Stimulated activated CD4-positive, alpha-beta T cell treated with anti-CD3 and anti-CD28 coated beads, Interleukin-15, amount 100 ng/mL, for 1 hour (primary cell): Measurements from ENCODE around the gene IFNK.

Source experiments
- DNase-seq, 2 donors: peaks; one replicate each; pipeline ENCODE4 v3.0.0-alpha.2; 2020; ENCODE audit warnings: low read depth in 1 of 2, low spot score in 1 of 2

Gene IFNK

DNA sequence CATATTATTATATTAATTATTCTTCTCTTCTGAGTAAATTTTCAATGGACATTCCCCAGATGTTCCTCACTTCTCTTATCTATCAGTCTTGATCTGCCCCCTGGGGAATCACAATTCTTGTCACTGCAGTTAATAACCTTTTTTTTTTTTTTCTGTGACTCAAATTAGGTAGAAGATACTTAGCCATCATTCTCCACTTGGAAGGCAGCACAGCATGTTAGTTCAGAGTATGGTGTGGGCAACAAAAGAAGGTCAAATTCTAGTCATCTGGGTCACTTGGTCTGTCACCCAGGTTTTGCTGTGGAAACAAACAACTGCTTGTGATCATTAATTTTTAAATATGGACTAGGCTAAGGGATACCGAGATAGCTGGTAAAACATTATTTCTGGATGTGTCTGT is 13.7 kb downstream of the IFNK start:
- no peak for DNase-seq

DNA sequence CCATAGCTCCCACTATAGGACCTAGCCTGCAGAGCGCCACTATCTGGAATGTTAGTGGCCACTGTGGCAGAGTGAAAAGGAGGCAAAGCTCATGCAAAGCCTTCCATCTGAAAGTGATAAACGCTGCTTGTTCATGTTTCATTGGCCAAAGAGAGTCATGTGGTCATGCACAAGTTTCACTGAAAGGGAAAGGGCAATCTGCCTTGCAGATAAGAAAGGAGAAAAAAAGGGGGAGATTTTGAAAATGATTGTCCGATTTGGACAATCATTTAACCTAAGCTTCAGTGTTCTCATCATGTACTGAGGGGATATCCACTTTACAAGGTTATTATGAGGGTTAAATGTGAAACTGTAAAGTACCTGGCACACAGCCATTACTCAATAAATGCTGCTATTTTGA is 14.6 kb downstream of the IFNK start:
- DNase-seq: no peak

DNA sequence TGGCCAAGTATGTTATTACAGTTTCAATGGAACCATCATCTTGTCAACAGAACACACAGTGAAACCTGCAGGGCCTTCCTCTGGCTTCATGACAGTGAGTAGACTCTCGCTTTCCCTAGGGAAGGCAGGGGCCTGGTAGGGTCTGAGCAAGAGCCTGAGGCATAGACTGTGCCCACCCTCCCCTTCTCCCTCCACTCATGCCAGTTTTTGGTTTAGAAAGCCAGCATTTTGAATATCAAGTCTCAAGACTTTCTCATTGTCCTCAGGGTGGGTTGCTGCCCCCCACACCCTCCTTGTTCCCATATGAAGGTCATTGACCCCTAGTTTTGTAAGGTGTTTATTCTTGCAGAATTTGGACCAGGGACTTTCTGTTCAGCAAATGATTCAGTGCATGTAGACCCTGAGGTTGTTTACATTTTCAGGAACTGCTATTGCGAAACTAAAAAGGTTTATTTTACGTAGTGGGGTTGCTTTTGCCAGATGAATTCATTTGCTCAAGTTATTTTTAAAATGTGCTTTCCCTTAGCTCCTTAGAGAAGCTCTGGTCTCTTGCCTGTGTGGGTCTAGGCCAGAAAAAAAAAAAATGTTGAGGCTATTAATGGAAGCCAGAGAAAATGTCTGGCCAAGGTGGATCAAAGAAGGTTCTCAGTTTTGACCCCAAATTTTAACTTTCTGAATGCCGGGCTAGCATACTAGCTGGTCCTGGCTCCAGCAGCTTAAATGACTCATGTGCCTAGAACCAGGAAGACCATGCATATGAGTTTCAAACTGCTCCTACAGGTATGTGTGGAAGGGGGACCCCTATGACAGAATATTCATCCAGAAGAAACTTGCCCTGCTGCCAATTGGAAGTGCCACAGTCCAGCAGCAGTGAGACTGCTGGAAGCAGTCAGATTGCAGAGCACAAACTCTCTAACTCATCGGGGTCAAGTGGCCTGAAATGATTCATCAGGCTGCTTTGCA is 15.7 kb downstream of the IFNK start:
- no peak for DNase-seq

DNA sequence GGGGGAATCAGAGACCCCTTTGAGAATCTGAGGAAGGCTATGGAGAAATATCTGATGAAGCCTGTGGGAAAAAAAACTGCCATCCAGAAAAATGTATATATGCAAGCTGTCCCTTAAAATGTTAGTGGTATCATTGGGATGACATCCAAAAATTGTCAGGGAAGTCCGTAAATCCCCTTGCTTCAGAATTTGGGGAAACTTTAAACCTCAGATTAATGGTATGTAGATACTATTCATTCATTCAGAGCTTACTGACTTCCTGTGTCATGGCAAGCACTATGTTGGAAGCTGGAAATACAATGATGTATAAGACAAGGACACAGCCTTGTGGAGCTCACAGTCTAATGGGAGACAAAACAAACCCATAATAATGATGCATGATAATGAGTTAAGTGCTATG is 16.4 kb downstream of the IFNK start:
- DNase-seq: no peak

DNA sequence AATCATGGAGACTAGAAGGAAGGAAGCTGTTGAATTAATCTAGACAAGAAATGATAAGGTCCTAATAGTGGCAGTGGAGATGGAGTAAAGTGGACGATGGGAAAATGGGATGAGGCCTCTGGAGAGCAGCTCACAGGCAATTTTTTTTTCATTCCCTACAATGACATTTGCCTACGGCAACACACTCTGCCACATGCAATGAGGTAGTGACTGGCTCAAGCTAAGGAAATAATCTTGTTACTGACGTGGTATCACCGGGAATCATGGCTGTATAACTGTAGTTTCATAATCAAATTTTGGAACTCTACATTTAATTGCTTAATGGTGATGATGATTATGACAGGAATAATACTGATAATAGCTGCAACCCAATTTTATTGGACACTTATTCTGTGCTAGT is 17.6 kb downstream of the IFNK start:
- no peak for DNase-seq

DNA sequence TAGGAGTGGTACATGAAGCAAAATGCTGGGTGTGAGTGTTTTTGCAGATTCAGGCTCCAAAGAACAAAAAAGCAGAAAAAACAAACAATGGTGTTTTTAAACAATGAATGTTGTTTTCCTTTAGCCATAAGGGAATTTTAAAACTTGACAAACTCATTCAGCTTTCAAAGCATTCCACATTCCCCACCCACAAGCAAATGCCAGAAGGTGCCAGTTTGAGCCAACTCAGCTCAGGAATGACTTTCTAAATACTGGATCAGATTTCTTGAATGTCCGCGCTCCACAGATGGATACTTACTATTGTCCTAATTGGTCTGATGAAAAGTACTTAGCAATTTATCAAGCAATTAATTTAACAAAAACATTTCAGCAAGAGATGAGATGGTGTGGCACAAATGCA is 18.4 kb downstream of the IFNK start:
- DNase-seq: no peak

DNA sequence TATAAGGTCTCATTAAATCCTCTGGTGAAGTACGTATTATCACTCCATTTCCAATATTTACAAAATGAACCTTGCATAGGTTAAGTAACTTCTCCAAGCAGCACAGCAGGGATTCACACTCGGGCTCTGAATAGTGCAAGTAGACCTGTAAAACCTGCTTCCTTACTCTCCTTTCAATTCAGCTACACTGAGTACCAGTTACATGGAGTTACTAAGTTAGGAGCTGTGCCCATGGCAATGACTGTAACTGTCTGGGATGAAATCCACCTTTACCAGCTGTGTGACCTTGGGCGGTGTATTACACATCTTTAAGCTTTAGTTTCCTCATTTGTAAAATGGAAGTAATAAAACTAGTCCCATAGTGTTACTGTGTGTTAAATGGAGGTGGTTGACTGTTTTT is 21.4 kb downstream of the IFNK start:
- DNase-seq: no peak

DNA sequence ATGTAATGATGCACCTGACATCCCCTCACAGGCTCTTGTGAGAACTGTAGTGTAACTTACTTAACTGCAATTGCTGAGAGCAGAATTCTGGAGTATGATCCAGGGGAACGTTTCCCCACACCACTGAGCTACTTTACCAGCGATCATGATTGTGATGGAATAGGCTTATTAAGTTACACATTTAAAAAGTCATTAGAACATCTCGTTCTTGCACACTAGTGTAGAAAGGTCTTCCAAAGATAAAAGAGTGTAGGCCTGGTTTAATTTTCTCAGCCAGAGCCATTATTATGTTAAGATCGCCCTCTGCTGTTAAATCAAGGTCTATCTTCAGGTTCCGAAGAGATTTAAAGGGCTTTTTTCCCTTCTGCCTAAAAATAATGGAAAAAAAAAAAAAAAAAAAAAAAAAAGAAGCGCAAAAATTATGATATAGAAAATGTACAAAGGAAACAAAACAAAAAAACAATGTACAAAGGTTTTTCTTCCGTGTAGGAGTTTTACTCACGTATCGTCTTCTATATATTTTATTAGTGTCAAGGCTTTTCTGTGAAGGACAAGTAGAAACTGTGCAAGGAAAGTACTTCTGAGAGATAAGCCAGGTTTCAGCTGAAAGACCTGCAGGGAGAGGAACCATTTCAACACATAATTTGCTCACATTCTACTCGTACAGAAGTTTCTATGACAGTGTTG is 24.1 kb downstream of the IFNK start:
- DNase-seq: no peak

DNA sequence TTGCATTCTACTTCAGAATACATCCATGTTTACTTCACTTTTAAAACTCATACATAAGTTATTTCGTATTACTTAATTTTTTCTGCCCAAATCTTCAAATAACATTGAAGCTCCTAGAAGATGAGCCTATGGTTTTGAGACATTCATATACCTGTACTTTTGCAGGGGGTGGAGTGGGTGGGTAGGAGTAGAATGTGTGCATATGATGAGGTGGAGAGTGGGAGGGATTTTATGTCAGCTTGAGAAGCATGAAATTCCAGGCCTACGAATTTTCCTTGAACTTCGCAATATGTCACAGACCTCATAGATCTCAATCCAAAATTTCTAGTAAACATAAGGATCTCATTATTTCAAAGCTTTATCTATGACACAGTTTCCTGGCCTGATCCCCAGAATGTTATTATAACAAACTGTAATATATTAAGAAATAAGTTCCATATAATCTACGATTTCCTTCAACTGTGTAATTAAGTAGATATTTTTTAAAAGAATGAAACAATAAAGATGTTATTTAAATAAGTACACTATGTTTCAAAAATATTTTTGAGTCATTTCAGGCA is 25.2 kb downstream of the IFNK start:
- DNase-seq: no peak

DNA sequence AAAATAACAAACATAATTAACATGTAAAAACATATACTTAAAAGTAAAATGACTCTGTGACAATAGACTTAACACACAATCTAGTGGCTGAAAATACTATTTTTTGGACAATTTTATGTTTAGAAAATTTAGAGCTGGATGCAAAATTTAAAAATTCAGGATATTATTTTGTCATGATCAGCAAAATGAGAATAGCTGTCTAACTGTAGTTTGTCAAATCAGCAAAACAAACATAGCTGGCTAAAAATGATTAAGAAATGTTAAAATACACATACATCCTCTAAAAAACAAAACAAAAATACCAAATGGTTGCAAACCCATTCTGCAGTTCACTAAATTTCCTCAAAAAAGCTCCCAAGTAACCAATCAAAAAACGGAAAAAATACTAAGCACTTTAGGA is 30.6 kb downstream of the IFNK start:
- no peak for DNase-seq

DNA sequence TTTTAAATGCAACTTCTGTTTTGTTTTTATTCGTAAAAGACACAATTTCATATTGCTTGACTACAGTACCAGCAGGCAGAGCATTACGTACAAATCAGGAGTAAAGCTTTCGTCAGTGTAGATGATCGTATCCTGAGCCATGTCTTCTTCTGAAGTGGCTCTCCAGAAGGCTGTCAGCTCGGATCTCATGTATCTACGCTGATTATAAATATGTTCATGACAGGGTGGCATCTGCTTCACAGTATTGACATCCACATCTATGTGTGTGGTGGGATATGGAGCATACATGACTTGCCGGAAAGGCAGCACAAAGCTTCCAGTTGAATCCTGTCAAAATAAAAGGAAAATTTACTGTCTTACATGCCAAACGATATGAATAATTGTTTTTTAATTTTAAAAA is 32.4 kb downstream of the IFNK start:
- DNase-seq: no peak

DNA sequence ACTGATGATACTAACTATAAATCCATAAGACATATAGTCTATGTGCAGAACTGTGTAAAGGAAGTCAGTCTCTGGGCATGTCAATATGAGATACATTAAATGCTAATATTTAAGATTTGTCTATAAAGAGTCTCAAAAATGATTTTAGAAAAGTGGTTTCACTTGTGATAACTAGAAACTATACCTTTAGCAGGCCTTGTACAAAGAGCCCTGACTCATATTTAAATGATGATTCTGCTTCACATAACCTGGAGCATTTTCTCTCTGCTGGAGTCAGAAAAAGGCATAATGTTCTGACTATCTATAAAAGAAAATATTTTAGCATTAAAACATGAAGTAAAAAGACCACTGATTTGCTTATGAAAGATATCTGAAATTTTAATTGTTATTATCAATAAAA is 34.2 kb downstream of the IFNK start:
- no peak for DNase-seq

DNA sequence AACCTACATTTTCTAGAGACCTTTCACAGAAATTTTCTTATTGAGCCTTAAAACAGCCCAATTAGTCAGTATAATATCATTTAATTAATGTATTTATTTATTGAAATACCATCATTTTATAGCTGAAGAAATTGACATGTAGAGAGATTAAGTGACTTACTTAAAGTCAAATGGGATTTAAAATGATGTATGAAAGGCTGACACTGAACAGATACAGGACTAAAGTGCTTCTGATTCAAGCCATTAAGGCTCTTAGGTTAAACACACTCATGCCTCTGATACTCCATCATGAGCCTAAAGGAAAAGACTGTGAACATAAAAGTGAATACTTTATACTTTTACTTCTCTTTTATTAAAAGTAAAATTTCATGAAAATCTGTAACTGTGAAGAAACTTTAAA is 36.4 kb downstream of the IFNK start:
- no peak for DNase-seq

DNA sequence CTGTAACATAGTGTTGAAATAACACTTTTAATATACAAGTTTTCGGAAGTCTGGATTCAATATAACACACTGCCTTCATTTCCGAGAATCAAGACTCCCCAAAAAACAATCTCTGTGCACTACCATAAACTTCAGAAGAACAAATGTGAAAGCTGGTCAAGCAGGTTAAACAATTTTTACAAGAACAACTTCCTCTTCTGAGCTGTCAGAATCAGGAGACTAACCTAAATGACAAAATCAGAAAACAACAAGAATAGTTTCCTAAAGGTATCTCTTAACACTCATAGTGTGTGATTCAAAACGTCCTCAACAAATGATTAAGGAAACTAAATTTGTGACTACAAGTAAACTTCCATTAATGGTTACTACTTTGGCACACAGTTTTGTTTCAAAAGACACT is 37.6 kb downstream of the IFNK start:
- no peak for DNase-seq

DNA sequence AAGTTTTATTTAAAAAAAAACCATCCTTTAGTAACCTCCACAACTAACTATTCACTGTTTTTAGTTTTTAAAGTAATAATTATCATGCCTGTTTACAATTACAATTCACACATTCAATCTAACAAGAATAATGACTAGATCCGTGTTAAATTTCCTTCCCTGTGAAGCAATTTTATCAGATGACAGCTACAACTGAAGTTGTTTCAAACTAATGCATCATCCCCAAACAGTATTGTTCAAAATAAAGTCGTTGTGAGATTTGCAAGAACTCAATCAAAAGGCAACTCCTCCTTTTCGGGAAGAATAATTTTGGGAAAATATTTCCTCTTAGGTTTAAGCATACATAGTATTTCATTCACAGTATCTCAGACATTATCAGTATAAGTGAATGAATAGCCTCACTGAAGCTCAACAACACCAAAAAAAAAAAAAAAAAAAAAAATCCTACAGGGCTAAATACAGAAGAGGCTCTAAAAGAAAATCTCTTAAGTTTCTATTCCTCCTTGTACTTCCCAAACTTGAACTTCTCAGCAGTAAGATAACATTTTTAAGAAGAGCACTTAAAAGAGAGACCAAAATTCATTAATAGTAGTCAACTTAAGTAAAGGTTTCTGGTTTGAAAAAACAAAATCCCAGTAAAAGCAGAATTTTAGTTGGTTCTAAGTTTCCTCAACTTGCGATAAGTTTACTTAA is 39.8 kb downstream of the IFNK start:
- DNase-seq: no peak

DNA sequence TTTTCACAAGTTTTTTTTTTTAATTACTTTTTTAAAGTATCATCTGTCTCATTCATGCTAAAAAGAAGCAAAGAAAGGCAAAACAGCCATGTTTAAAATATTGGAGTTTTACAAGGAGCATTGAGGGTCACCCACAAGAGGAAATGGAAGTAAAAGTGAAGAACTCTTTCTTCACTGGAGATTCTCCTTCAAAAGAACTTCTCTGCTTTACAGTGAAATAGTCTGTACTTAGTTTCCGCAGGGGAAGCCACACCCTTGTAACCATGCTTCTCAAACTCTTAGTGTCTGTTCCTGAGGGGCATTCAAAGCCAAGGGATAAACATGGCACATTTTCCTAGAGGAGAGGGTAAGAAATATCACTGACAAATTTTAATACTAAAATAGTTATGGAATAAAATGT is 40.6 kb downstream of the IFNK start:
- no peak for DNase-seq

DNA sequence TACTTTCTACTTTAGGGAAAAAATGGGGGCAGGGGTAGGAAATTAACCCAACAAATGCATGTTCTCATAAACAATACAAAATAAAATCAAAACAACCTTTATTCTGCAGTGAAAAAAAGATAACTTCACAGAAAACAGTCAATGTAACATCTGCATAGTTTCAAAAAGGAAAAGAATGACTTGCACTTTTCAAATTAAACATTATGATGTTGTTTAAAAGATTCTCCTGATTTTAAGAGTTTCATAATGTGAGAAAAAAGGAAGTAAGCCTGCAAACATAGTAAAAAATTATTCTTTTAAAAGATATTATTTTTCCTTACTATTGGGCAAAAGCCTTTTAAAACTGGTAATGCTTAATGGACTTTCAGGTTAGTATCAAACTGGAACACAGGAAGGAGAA is 41.6 kb downstream of the IFNK start:
- no peak for DNase-seq

DNA sequence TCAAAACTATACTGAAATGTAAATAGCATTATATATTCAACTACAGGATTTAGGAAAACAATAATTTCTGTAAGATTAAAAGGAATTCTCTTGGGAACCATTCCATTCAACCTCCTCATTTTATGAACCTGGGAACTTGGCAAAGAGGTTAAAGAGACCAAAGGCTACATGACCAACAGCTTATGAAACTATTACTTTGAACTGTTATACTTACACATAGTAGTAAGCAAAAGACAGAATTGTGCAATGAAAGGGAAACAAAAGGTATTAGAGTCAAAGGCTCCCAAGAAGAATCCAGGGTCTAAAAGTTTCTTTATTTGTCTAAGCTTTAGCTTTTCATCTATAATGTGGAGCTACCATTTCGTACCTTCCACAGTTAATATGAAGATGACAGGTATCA is 42.0 kb downstream of the IFNK start:
- DNase-seq: no peak

DNA sequence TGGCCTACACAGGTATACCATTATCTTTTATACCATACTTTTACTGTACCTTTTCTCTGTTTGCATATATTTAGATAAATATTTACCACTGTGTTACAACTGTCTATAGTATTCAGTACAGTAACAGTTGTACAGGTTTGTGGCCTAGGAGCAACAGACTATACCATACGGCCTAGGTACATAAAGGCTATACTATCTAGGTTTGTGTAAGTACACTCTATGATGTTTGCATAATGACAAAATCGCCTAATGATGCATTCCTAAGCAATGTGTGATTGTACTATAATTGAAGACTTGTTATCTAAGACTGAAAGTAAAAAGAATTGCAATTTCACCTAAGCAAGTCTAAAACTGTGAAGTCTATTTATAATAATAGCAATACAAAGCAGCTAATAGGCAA is 45.3 kb downstream of the IFNK start:
- DNase-seq: no peak

DNA sequence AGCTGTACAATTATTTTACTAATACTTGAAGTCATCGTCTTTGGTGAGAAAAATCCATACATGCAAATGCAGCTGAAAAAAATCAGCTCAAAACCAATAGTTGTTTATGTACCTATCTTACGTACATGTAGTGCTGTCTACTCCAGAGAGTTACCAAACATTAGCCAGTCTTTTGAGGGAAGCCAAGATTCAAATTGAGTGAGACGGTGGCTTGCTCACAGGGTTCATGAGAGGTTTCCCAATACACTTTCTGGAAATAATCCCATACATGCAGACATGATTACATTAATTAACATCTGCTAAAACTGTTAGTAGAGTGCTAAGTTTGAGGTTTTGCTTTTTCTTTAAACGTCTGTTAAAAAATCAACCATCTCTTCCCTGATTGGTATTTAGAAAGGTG is 46.9 kb downstream of the IFNK start:
- no peak for DNase-seq

DNA sequence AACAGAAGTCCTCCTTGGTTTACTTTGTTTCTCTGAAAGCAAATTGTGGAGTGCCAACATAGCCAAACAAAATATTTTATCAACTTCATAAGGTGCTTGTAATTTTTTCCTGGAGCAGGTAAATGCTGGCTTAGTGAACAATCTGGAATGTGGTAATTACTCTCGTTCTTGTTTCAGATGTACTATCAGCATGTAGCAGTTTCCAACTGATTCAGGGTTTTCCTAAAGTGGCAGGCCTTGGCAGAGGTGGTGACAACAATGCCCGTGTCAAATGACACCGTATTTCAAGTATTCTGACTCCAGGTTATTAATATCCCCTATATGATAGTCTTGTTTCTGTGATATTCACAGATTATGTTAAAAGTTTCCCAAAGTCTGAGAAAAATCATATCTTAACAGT is 48.0 kb downstream of the IFNK start:
- no peak for DNase-seq

DNA sequence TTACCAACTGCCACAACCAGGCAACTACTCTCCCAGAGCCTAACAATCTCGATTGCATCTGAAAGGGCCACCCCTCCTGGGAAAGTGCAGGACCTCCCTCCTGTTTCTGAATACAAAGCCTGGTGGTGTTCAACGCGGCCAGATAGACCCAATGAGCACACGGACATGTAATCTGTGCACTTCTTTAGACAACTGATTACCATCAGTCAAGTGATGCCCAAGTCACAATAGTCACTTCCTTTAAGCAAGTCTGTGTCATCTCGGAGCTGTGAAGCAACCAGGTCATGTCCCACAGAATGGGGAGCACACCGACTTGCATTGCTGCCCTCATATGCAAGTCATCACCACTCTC is 48.5 kb downstream of the IFNK start:
- DNase-seq: peak in 1 of 2 donors; percentile 19
